ENCODE data around the gene SDK1.
"Not testable (repeated sequence)": the region's sequence is repeated elsewhere in the genome, so short reads cannot be mapped to it uniquely, and the experiment has no call there.

The SDK1 gene

GRCh38 chr7:3960942-3961341, 659.9 kb downstream of the SDK1 start:
- TF ChIP-seq CTCF (IDR thresholded peaks at IDR 0.05; ENCODE audit: low read depth, low read length), result no peak

DNA sequence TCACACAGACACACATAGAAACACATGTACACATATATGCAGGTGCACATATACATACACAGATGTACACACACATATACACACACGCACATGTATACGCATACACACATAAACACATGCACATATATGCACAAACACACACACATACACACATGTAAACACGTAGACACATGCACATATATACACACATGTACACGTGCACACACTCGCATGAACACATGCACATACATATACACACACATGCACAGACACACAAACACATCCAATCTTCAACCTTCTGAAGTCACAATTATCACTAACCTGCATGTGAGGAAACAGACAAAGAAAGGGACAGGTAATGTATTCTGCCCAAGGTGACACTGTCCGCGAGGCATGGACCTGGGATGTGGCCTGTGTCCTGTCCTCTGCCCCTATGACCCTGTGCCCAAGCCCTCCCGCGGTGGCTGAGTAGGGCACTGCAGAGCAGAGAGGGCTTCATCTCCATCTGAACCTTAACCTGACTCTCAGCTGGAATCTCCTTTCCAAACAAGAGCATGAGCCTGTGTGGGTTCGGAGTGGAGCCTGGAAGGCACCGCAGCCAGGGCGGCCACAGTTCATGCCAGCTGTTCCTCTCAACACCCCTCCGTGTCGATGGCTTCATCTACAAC, 660.9 kb downstream of the SDK1 start:
- DNase-seq (ENCODE audit: extremely low read depth, low read depth), result no peak

More at GRCh38 chr7:3960942-3961341, 659.9 kb downstream of the SDK1 start:
- no peak for DNase-seq (ENCODE audit: extremely low read depth, low read depth)

DNA sequence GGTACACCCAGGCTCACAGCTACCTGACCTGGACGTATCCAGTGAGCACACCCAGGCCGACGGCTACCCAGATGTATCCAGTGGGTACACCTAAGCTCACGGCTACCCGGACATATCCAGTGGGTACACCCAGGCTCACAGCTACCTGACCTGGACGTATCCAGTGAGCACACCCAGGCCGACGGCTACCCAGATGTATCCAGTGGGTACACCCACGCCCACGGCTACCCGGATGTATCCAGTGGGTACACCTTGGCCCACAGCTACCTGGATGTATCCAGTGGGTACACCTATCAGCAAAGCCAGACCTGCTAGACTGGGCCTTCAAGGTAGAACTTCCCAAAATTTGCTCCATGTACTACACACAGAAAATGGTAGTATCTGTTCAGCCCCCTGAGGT, 662.7 kb downstream of the SDK1 start:
- DNase-seq (ENCODE audit: extremely low read depth, low read depth), result not testable (repeated sequence)

More for the DNA sequence above, 660.9 kb downstream of the SDK1 start:
- no peak for TF ChIP-seq CTCF (IDR thresholded peaks at IDR 0.05; ENCODE audit: low read depth, low read length)

- no peak for TF ChIP-seq CTCF (IDR thresholded peaks at IDR 0.05; ENCODE audit: low read depth, low read length)
- no peak for DNase-seq (ENCODE audit: extremely low read depth, low read depth)
Measured at GRCh38 chr7:3964980-3965606, 664.0 kb downstream of the SDK1 start.

GRCh38 chr7:3965794-3966395, 664.8 kb downstream of the SDK1 start:
- DNase-seq (ENCODE audit: extremely low read depth, low read depth), result no peak
- no peak for TF ChIP-seq CTCF (IDR thresholded peaks at IDR 0.05; ENCODE audit: low read depth, low read length)

DNA sequence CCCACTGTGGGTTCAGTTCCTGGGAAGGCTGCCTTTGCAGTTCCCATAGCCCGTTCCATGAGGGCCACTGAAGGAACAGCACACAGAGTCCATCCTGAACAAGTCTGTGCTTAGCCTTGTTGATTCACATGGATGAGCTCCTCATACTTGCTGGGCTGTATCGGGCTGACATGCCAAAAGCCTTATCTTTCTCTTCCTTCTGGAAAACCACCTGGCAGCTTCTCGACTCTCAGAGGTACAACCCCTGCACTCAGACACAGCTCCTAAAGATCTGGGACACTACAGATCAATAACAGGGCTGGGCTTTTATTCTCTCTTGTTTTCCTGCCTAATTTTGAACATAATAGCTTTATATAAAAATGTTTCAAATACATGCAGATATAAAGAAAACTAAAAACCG, 667.2 kb downstream of the SDK1 start:
- no peak for DNase-seq (ENCODE audit: extremely low read depth, low read depth)
- TF ChIP-seq CTCF (IDR thresholded peaks at IDR 0.05; ENCODE audit: low read depth, low read length), result no peak

GRCh38 chr7:3969286-3969685, 668.2 kb downstream of the SDK1 start:
- TF ChIP-seq CTCF (IDR thresholded peaks at IDR 0.05; ENCODE audit: low read depth, low read length), result no peak
- DNase-seq (ENCODE audit: extremely low read depth, low read depth), result no peak
